Esophagus squamous epithelium (tissue), 5 donors: Measurements from ENCODE around the gene NECTIN2. TPM values are rescaled to one million over a fixed set of nuclear protein-coding genes. Genes with fewer than 3 reads are reported as not detected.

Experiments used
- DNase-seq: peaks from one replicate; lab custom pipeline; 2025; lab: John Stamatoyannopoulos, UW
- H3K27ac ChIP-seq, 4 donors: fragments of 200-600 bp; sonication (generic); one replicate each; pipeline ENCODE4 v1.5.1; 2016 to 2019; ENCODE audit warnings: mild to moderate bottlenecking in 1 of 4
- H3K27me3 ChIP-seq, 4 donors: fragments of 200-600 bp; sonication (generic); 1 replicate in 3 of 4; 2 replicates in 1 of 4; pipeline versions ENCODE4 v1.5.1 to v1.6.0; 2017 to 2021; ENCODE audit warnings: antibody characterized with exemption in 1 of 4
- H3K36me3 ChIP-seq, 3 donors: fragments of 200-600 bp; sonication (generic); one replicate each; pipeline ENCODE4 v1.5.1; 2016 to 2019
- H3K4me1 ChIP-seq, 3 donors: fragments of 200-600 bp; sonication (generic); one replicate each; pipeline ENCODE4 v1.5.1; 2017 to 2019
- H3K4me3 ChIP-seq, 4 donors: fragments of 200-600 bp; sonication (generic); 1 replicate in 3 of 4; 2 replicates in 1 of 4; pipeline ENCODE4 v1.5.1; 2016 to 2019; ENCODE audit warnings: mild to moderate bottlenecking in 2 of 4, moderate library complexity in 1 of 4
- H3K9me3 ChIP-seq, 3 donors: fragments of 200-600 bp; sonication (generic); one replicate each; pipeline ENCODE4 v1.5.1; 2016 to 2019
- POLR2A ChIP-seq, 4 donors: fragments of 450-650 bp; IDR thresholded peaks; one replicate each; pipeline ENCODE4 v1.6.1; 2017; ENCODE audit warnings: antibody characterized with exemption in 4 of 4, mild to moderate bottlenecking in 4 of 4, moderate library complexity in 3 of 4
- WGBS, 2 donors: methylation state at CpG; one replicate each; pipeline ENCODE4 v1.1.5; 2018; 5-methylcytosine and 5-hydroxymethylcytosine counted together
- intact Hi-C: fragments of 100-400 bp; cut with DNase I; formaldehyde crosslinking; loops from one replicate; pipeline ENCODE4 v1.15.0; 2022
- total RNA-seq, 4 donors: library from RNA; depleted of rRNA; stranded (reverse); fragments of >200 nt; gene quantifications; one replicate each; pipeline ENCODE4 v1.1.0, GENCODE V29; 2016
- donor health status: DM: yes; HTN: yes; CAD: no.

NECTIN2 gene
- total RNA-seq, 4 donors from 2014 or later, result 42.9 to 103 (median 60.9) TPM

DNA sequence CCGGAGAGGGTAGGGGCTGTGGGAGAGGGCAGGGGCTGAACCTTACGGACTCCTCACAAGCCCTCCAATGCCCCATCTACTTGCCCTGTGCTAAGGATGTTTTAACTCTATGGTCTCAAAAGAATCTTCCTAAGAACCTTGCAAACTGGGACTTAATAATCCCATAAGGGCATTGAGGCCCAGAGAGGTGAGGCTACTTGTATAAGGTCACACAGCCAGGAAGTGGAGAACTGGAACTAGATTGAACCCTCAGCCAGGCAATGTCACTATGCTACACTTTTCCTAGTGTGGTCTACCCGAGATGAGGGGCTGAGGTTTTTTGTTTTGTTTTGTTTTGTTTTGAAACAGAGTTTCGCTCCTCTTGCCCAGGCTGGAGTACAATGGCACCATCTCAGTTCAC lies 85.4 kb downstream of the NECTIN2 start:
- Histone ChIP-seq H3K36me3 (no peaks in the 10 kb centered on the region), H3K27me3 (peaks cover 0 to 2% (median 0%) of the 10 kb centered on the region in 4 donors), H3K27ac (no peak overlapping the region), H3K4me3 (no peak overlapping the region), H3K4me1 (peaks cover 3 to 12% (median 4%) of the 10 kb centered on the region in 3 donors), H3K9me3 (no peaks in the 10 kb centered on the region)
- WGBS, 2 donors, result 85% methylated on average over 4 of the region's 4 CpGs
- TF ChIP-seq POLR2A (IDR thresholded peaks at IDR 0.05), result no peak
- intact Hi-C loops, result no loop called here
- DNase-seq, result no peak

Other genes with a start within 250 kb of the NECTIN2 start
- gene IGSF23, start 232.7 kb upstream of the NECTIN2 start, total RNA-seq, result not detected
- gene PVR, start 202.4 kb upstream of the NECTIN2 start, total RNA-seq, result 10 to 100 TPM; 13.2 to 21.9 (median 20.9) TPM
- gene CEACAM19, start 174.8 kb upstream of the NECTIN2 start, total RNA-seq, result 1 to 10 TPM; 2.3 to 7.6 (median 4.6) TPM
- not detected for gene CEACAM16, start 147.1 kb upstream of the NECTIN2 start, total RNA-seq
- gene BCL3, start 97.6 kb upstream of the NECTIN2 start, total RNA-seq, result 10 to 100 TPM; 26.6 to 88.9 (median 51.4) TPM
- gene CBLC, start 68.4 kb upstream of the NECTIN2 start, total RNA-seq, result 10 to 100 TPM; 26.9 to 75.7 (median 49.1) TPM
- gene BCAM, start 37.2 kb upstream of the NECTIN2 start, total RNA-seq, result 10 to 100 TPM in 3 of 4 donors, 1 to 10 TPM in 1; 7.2 to 24.8 (median 17.6) TPM
- gene TOMM40, start 45.0 kb downstream of the NECTIN2 start, total RNA-seq, result 100 to 1,000 TPM in 1 of 4 donors, 10 to 100 TPM in 3; 64.7 to 142 (median 79.0) TPM
- gene APOE, start 59.5 kb downstream of the NECTIN2 start, total RNA-seq, result 100 to 1,000 TPM in 1 of 4 donors, 10 to 100 TPM in 1, 1 to 10 TPM in 2; 5.7 to 141 (median 20.7) TPM
- gene APOC1, start 68.3 kb downstream of the NECTIN2 start, total RNA-seq, result 1 to 10 TPM; 1.4 to 7.5 (median 4.1) TPM
- gene APOC4, start 95.9 kb downstream of the NECTIN2 start, total RNA-seq, result not detected
- gene APOC2, start 99.8 kb downstream of the NECTIN2 start, total RNA-seq, result 1 to 10 TPM in 1 of 4 donors, not detected in 3; 1.6 TPM
- 10 to 100 TPM; 44.2 to 76.9 (median 56.3) TPM for gene CLPTM1, start 109.1 kb downstream of the NECTIN2 start, total RNA-seq
- gene RELB, start 155.2 kb downstream of the NECTIN2 start, total RNA-seq, result 10 to 100 TPM in 1 of 4 donors, 1 to 10 TPM in 3; 4.8 to 11.8 (median 7.6) TPM
- 100 to 1,000 TPM in 1 of 4 donors, 10 to 100 TPM in 3; 46.4 to 122 (median 64.0) TPM for gene CLASRP, start 192.7 kb downstream of the NECTIN2 start, total RNA-seq
- 10 to 100 TPM in 1 of 4 donors, 1 to 10 TPM in 3; 4.0 to 17.7 (median 4.5) TPM for gene ZNF296, start 230.2 kb downstream of the NECTIN2 start, total RNA-seq
- 10 to 100 TPM; 22.3 to 28.0 (median 25.4) TPM for gene GEMIN7, start 233.0 kb downstream of the NECTIN2 start, total RNA-seq
- gene PPP1R37, start 246.9 kb downstream of the NECTIN2 start, total RNA-seq, result 10 to 100 TPM; 25.1 to 35.5 (median 30.8) TPM